Central memory CD8-positive, alpha-beta T cell (primary cell): ENCODE results near the gene OR51B2.

ENCODE experiments used
- ATAC-seq: fragments of 150-1000 bp; cut with Tn5 transposase; replicated peaks from 2 replicates; pipeline ENCODE4 v1.10.0; 2022; ENCODE audit warnings: mild to moderate bottlenecking, moderate FRiP score, moderate number of reproducible peaks; ENCODE audit not compliant: poor library complexity, severe bottlenecking; ENCODE audit errors: extremely low read depth
- DNase-seq, 2 donors: peaks; one replicate each; pipeline ENCODE4 v3.0.0; 2021; ENCODE audit warnings: low spot score in 2 of 2
- H3K27ac Mint-ChIP-seq: one replicate; pipeline ENCODE4 v1.8.0; 2022; ENCODE audit warnings: low read depth, mild to moderate bottlenecking, moderate library complexity, mixed read lengths
- H3K27me3 Mint-ChIP-seq: one replicate; pipeline ENCODE4 v1.8.0; 2022; ENCODE audit warnings: mixed read lengths
- H3K36me3 Mint-ChIP-seq: one replicate; pipeline ENCODE4 v1.8.0; 2022; ENCODE audit warnings: mild to moderate bottlenecking, moderate library complexity, mixed read lengths; ENCODE audit not compliant: insufficient read depth
- H3K4me1 Mint-ChIP-seq: one replicate; pipeline ENCODE4 v1.8.0; 2022; ENCODE audit warnings: mixed read lengths
- H3K4me3 Mint-ChIP-seq: one replicate; pipeline ENCODE4 v1.8.0; 2022; ENCODE audit warnings: mild to moderate bottlenecking, moderate library complexity, mixed read lengths
- H3K9me3 Mint-ChIP-seq: one replicate; pipeline ENCODE4 v1.8.0; 2022; ENCODE audit warnings: mixed read lengths

Gene OR51B2

GRCh38 chr11:5286901-5287300 lies 37.2 kb downstream of the OR51B2 start:
- no peaks in the 10 kb centered on the region for H3K27me3 Mint-ChIP-seq
- no peak for DNase-seq
- H3K4me3 Mint-ChIP-seq: no peak overlapping the region
- no peak for ATAC-seq
- no peaks in the 10 kb centered on the region for H3K36me3 Mint-ChIP-seq
- H3K27ac Mint-ChIP-seq: no peak overlapping the region
- H3K4me1 Mint-ChIP-seq: no peaks in the 10 kb centered on the region
- no peaks in the 10 kb centered on the region for H3K9me3 Mint-ChIP-seq

- H3K27me3 Mint-ChIP-seq: no peaks in the 10 kb centered on the region
- no peaks in the 10 kb centered on the region for H3K36me3 Mint-ChIP-seq
- no peaks in the 10 kb centered on the region for H3K9me3 Mint-ChIP-seq
- no peak overlapping the region for H3K4me3 Mint-ChIP-seq
- H3K27ac Mint-ChIP-seq: no peak overlapping the region
- DNase-seq (no peak), ATAC-seq (no peak)
- no peaks in the 10 kb centered on the region for H3K4me1 Mint-ChIP-seq
These were observed 37.7 kb downstream of the OR51B2 start for GRCh38 chr11:5286351-5286750.

DNA sequence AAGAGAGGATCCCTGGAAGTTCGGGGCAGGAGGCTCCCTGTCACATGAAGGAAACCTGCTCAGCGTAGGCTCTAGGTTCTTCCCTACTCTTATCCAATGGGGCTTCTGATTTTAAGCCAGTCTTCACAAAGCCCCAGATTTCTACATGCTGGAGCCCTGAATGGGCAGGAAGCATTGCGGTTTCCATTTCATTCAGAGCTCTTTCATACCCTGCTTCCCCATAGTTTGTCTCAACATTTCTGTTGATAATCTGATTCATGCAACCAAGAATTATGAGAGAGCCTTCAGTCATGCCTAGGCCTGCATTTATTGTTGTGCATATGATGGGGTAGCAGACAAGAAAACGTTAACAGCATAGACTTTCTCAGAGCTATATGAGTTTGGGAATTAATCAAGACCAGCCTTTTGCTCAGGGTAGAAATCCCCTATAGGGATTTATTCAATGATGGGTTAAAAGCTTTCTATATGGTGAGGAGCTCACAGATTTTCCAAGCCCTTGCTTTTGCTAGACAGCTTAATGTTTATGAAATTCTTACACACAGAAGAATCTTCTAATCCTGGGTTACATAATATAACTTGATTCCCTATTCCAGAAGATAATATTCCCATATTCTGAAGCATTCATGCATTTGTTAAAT lies 38.3 kb downstream of the OR51B2 start:
- DNase-seq: no peak
- Mint-ChIP-seq H3K27ac (no peak overlapping the region), H3K9me3 (no peaks in the 10 kb centered on the region), H3K27me3 (no peaks in the 10 kb centered on the region), H3K36me3 (no peaks in the 10 kb centered on the region), H3K4me3 (no peak overlapping the region), H3K4me1 (no peaks in the 10 kb centered on the region)
- ATAC-seq: no peak

GRCh38 chr11:5284637-5285036 lies 39.5 kb downstream of the OR51B2 start:
- DNase-seq (no peak), ATAC-seq (no peak)
- Mint-ChIP-seq H3K9me3 (no peaks in the 10 kb centered on the region), H3K4me1 (no peaks in the 10 kb centered on the region), H3K27ac (no peak overlapping the region), H3K36me3 (no peaks in the 10 kb centered on the region), H3K4me3 (no peak overlapping the region), H3K27me3 (no peaks in the 10 kb centered on the region)

GRCh38 chr11:5283882-5284281 lies 40.2 kb downstream of the OR51B2 start:
- H3K4me3 Mint-ChIP-seq: no peak overlapping the region
- no peaks in the 10 kb centered on the region for H3K27me3 Mint-ChIP-seq
- no peak overlapping the region for H3K27ac Mint-ChIP-seq
- no peaks in the 10 kb centered on the region for H3K4me1 Mint-ChIP-seq
- no peaks in the 10 kb centered on the region for H3K9me3 Mint-ChIP-seq
- H3K36me3 Mint-ChIP-seq: no peaks in the 10 kb centered on the region
- no peak for DNase-seq
- no peak for ATAC-seq

DNA sequence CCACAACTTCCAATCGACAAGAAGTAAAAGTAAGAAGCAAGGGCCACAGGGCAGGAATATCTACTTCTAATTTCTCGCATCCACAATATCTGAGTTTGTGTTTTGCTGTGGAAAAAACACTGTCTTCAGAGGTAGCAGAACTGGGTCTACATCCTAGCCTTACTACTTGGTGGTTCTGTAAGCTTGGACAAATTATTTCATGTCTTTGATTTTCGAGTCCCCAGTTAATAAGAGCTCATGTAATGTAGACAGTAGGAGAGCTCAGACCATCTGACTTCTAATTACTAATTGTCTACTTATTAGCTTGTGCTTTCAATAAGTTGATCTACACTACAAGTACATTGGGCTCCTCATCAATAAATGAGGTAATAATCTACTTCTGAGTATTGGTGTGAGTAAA lies 41.0 kb downstream of the OR51B2 start:
- H3K27me3 Mint-ChIP-seq: no peaks in the 10 kb centered on the region
- H3K4me1 Mint-ChIP-seq: no peaks in the 10 kb centered on the region
- DNase-seq (no peak), ATAC-seq (no peak)
- no peaks in the 10 kb centered on the region for H3K9me3 Mint-ChIP-seq
- H3K27ac Mint-ChIP-seq: no peak overlapping the region
- H3K4me3 Mint-ChIP-seq: no peak overlapping the region
- H3K36me3 Mint-ChIP-seq: no peaks in the 10 kb centered on the region

DNA sequence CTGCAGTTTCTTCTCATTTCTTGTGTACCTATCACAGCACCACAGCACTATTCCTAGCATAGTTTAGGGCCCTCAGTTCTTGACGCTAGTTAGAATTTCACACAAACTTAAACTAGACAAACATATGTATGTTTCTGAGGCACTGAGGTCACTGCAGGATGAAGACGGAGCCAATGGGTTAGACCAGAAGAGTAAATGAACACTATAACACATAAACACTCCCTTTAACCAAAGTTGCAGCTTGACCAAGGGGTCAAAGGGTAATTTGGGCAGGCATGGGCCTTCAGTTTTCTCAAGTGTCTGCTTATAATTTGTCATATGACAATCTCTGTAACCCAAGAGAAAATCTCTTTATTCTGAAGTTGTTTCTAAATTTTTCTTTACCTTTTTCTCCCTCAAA lies 41.5 kb downstream of the OR51B2 start:
- Mint-ChIP-seq H3K4me1 (no peaks in the 10 kb centered on the region), H3K36me3 (no peaks in the 10 kb centered on the region), H3K4me3 (no peak overlapping the region), H3K27ac (no peak overlapping the region), H3K27me3 (no peaks in the 10 kb centered on the region), H3K9me3 (no peaks in the 10 kb centered on the region)
- DNase-seq (no peak), ATAC-seq (no peak)

GRCh38 chr11:5281596-5281995 lies 42.5 kb downstream of the OR51B2 start:
- Mint-ChIP-seq H3K27me3 (no peaks in the 10 kb centered on the region), H3K4me3 (no peak overlapping the region), H3K27ac (no peak overlapping the region), H3K9me3 (no peaks in the 10 kb centered on the region), H3K4me1 (no peaks in the 10 kb centered on the region), H3K36me3 (no peaks in the 10 kb centered on the region)
- DNase-seq (no peak), ATAC-seq (no peak)

DNA sequence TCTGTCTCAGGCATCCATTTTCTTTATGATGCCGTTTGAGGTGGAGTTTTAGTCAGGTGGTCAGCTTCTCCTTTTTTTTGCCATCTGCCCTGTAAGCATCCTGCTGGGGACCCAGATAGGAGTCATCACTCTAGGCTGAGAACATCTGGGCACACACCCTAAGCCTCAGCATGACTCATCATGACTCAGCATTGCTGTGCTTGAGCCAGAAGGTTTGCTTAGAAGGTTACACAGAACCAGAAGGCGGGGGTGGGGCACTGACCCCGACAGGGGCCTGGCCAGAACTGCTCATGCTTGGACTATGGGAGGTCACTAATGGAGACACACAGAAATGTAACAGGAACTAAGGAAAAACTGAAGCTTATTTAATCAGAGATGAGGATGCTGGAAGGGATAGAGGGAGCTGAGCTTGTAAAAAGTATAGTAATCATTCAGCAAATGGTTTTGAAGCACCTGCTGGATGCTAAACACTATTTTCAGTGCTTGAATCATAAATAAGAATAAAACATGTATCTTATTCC lies 43.5 kb downstream of the OR51B2 start:
- ATAC-seq (no peak), DNase-seq (no peak)
- no peaks in the 10 kb centered on the region for H3K27me3 Mint-ChIP-seq
- no peak overlapping the region for H3K27ac Mint-ChIP-seq
- no peaks in the 10 kb centered on the region for H3K9me3 Mint-ChIP-seq
- no peaks in the 10 kb centered on the region for H3K36me3 Mint-ChIP-seq
- no peaks in the 10 kb centered on the region for H3K4me1 Mint-ChIP-seq
- H3K4me3 Mint-ChIP-seq: no peak overlapping the region

DNA sequence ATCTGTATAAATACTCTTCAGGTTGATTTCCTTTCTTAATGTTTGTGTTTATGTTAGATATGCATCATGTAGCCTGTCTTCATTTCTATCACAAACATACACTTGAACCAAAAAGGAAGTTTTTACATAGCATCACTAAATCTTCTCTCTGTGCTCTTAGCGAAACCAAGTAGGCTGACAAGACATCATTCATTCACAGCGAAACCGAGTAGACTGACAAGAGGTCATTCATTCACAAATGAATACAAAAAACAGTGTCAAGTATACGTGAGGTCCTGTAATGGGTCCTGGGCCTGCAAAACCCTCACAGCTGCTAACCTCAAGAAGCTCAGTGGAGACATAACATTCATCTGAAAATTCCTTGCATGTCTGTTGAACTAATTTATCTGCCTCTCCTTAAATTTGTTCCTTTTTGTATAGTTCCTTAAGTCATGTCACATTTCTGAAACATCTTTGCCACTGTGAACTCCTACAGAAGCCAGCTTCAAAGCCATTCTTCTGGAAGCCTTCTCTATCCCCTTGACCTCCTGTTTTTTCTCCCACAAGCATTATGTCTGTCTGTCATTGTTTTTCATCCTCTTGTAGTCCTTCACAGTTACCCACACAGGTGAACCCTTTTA lies 44.5 kb downstream of the OR51B2 start:
- H3K9me3 Mint-ChIP-seq: no peaks in the 10 kb centered on the region
- DNase-seq: no peak
- H3K4me1 Mint-ChIP-seq: no peaks in the 10 kb centered on the region
- H3K27me3 Mint-ChIP-seq: peaks cover 3% of the 10 kb centered on the region
- no peak overlapping the region for H3K4me3 Mint-ChIP-seq
- ATAC-seq: no peak
- no peaks in the 10 kb centered on the region for H3K36me3 Mint-ChIP-seq
- no peak overlapping the region for H3K27ac Mint-ChIP-seq

GRCh38 chr11:5277807-5278382 lies 46.2 kb downstream of the OR51B2 start:
- DNase-seq: no peak
- H3K9me3 Mint-ChIP-seq: no peaks in the 10 kb centered on the region
- H3K27ac Mint-ChIP-seq: no peak overlapping the region
- no peaks in the 10 kb centered on the region for H3K4me1 Mint-ChIP-seq
- H3K36me3 Mint-ChIP-seq: no peaks in the 10 kb centered on the region
- H3K27me3 Mint-ChIP-seq: peaks cover 10% of the 10 kb centered on the region
- no peak overlapping the region for H3K4me3 Mint-ChIP-seq
- peak; percentile 10 for ATAC-seq

DNA sequence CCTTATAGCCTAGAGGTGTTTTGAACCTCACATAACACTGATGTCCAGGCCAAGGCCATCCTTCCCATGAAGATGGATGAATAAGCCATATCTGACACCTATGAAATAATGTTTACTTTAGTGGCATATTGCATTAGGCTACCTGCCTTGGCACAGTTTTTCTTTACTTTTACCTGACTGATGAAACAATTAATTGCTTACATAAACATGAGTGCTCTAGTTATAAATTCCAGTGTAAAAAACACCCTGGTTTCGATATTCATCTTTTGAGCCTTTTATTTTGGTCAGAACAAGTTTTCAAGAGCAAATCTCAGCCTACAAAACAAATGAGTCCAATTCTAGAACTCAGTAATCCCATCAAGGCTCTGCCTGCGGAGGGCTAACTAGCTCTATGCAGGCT lies 47.4 kb downstream of the OR51B2 start:
- Mint-ChIP-seq H3K4me1 (no peaks in the 10 kb centered on the region), H3K36me3 (no peaks in the 10 kb centered on the region), H3K27ac (no peak overlapping the region), H3K9me3 (no peaks in the 10 kb centered on the region), H3K4me3 (no peak overlapping the region), H3K27me3 (peaks cover 10% of the 10 kb centered on the region)
- no peak for ATAC-seq
- no peak for DNase-seq

DNA sequence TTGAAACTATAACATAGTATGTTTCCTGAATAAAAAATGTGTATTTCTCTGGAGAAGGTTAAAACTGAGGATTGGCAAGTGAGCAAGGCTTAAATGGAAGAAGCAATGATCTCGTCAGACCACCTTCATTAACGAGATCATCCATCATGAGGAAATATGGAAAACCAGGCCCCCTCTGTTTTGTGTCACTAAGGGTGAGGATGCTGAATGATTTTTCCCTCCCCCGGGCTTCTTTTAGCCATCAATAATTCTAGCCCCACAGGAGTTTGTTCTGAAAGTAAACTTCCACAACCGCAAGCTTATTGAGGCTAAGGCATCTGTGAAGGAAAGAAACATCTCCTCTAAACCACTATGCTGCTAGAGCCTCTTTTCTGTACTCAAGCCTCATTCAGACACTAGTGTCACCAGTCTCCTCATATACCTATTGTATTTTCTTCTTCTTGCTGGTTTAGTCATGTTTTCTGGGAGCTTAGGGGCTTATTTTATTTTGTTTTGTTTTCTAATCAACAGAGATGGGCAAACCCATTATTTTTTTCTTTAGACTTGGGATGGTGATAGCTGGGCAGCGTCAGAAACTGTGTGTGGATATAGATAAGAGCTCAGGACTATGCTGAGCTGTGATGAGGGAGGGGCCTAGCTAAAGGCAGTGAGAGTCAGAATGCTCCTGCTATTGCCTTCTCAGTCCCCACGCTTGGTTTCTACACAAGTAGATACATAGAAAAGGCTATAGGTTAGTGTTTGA lies 48.6 kb downstream of the OR51B2 start:
- no peaks in the 10 kb centered on the region for H3K9me3 Mint-ChIP-seq
- H3K27ac Mint-ChIP-seq: no peak overlapping the region
- DNase-seq (no peak), ATAC-seq (no peak)
- peaks cover 10% of the 10 kb centered on the region for H3K27me3 Mint-ChIP-seq
- H3K36me3 Mint-ChIP-seq: no peaks in the 10 kb centered on the region
- no peaks in the 10 kb centered on the region for H3K4me1 Mint-ChIP-seq
- H3K4me3 Mint-ChIP-seq: no peak overlapping the region
